NCI-H460 (cell line): ENCODE data around the gene RXRA. TPM values are rescaled to one million over a fixed set of nuclear protein-coding genes. Genes with fewer than 3 reads are reported as not detected.

ENCODE experiments used
- DNase-seq: peaks from one replicate; pipeline ENCODE4 v3.0.0-alpha.2; 2016; ENCODE audit warnings: low read depth; ENCODE audit errors: extremely low read depth
- total RNA-seq: library from RNA; depleted of rRNA; stranded (reverse); fragments of >200 nt; shearing (Covaris generic); gene quantifications from 2 replicates; pipeline ENCODE4 v1.2.3, GENCODE V29; 2014

Gene RXRA
- total RNA-seq, 1 experiment from 2014 or later, result 29.3 TPM

DNA sequence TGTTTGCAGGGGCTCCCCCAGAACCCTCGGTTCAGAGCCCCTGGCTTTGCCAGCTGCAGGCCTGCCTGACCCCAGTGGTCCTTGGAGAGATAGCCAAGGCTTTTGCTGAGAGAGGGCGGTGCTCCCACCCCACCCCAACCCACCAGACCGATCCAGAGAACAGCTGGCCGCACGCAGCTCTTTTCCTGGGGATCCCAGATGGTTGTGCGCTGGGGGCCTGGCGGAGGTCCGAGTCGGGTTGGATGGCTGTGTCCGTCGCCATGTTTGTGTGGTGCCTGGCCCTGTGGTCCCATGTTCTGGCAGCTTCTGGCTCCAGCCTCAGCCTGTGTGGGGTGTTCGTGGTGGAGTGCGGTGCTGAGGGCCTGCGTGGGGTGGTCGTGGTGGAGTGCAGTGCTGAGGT is 97.5 kb downstream of the RXRA start:
- no peak for DNase-seq

DNA sequence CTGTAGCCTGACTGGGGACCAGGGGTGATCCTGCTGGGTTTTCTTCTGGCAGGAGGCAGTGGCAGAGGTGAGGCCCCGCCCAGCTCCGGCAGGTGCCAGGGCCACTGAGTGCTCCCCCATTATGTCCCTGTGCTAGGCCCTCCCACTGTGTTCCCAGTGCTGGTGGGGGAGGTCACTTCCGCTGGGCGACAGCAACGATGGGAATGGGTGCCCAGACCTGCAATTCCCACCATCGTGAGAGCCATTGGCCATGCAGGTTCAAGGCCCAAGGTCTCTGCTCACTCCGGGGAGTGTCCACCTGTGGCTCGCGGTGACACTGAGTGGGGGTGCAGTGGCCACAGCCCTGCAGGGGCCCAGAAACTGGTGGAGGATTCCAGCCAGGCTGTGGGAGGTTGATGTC is 98.6 kb downstream of the RXRA start:
- no peak for DNase-seq

DNA sequence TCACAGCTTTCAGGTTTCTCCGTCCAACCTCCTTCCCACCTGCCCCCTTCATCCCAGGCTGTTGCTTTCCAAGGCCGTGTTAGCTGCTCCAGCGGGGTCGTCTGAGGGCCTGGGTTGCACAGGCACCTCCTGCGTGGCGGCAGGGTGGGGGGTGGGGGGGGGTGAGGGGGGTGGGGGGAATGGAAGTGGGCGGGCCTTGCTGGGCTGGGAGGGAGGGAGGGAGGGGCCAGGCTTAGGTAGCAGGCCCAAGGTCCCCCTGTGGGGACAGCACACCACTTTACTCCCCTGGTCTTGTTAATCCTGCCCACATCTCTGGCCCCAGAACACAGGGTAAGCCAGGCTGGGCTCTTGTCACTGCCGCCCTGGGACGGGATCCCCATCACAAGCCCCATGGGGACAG is 99.1 kb downstream of the RXRA start:
- DNase-seq, result no peak

DNA sequence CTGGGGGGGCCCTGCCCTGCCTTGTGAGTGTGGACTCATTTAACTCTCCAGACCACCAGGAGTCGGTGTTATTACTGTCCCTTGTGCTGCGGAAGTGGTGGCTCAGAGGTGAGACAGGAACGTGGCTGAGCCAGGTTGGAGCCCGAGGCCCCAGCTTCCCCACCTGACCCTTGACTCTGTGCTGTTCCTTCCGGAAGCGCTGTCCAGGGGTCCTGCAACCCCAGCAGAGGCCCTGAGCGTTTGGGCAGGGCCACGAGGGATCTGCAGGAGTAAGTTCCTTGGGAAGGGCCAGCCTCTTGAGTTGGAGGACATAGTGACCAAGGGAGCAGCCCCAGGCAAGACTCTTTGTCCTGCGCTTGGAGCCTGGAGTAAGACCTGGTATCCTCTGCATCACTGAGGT is 99.6 kb downstream of the RXRA start:
- DNase-seq, result no peak

DNA sequence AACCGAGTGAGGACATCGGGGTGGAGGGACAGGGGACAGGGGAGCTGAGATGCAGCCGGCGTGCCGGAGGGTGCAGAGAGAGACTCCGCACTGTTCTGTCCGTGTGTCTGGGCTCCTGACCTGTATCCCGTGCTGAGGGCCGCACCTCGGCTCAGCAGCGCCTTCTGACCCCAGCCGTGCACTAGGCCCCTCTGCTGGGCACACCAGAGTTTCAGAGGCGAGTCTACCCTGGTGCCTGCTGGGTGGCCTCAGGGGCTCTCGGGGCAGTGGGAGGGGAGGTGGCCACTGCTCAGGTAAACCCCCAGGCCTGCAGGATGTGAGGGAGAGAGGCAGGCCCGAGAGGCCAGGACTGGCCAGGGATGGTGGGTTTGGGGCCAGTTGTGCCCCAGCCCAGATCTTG is 100.2 kb downstream of the RXRA start:
- DNase-seq, result no peak

DNA sequence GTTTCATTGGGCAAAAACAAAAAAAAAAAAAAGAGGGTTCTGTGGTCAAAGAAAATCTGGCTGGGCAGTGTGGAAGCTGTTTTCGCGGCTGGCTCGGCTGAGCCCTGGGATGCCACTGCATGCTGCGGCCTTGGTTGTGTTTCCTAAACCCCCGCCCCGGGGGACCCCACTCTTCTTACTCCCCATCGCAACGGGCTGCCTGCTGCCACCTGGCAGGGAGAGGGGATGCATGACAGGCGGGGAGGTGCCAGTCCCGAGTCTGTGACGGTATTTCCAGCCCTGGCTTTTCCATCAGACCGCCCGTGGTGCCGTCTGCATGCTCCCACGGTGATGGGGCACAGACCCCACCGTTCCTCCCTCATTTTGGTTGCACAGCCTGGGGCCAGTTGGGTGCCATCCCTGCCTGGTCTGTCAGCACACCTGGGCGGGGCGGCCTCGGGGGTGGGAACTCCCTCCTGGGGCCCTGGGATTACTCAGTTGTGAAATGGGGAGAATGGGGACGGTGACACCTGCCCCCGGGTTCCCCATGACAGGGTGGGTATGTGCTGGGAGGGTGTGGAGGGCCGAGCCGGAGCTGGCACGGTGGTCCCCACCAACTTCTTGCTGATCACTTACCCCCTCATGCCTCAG is 101.0 kb downstream of the RXRA start:
- no peak for DNase-seq

DNA sequence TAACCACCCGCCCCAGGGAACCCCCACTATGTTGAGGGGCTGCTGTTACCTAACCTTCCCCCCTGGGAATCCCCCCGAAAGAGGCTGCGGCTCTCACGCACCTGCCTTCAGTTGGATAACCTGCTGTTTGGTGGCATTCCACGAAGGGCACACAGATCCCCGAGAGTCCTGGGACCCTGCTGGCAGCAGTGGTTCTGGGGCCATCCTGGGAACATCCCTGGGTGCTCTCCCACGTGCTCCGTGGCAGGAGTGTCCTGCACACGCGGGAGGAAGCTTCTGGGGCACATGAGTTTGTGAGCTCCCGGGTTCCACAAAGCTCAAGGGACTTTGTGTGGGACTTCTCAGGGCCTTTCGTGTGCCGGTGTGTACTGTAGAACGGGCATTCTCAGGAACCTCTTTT is 102.3 kb downstream of the RXRA start:
- DNase-seq, result no peak

DNA sequence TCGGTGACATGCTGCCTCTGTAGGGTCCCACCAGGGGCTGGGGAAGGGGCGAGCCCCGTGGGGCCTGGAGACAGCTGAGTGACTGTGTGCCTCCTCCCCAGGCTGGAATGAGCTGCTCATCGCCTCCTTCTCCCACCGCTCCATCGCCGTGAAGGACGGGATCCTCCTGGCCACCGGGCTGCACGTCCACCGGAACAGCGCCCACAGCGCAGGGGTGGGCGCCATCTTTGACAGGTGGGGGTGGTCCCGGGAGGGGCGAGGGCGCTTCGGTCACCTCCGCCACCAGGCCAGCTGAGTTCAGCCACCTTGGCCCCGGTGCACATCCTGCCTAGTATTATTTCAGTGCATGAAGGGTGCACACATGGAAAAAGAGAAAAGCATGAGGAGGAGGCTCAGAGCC is 102.8 kb downstream of the RXRA start:
- no peak for DNase-seq

DNA sequence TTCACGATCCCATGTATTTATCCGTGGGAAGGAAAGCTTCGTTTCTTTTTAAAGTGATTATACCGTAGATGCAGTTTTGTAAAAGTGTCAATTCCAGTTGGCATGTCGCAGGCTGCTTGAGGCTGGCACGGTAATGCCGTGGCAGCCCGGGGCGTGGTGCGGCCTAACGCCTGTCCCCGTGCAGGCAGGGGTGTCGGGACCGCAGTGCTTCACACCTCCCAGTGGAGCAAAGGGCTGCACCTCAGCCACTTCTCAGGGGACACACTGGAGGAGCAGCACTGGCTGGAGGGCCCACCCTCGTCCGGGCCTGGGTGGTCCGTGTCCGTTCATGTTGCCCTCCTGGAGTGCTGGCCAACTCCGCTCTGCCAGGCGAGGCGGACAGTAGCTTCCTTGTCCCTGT is 103.2 kb downstream of the RXRA start:
- no peak for DNase-seq

DNA sequence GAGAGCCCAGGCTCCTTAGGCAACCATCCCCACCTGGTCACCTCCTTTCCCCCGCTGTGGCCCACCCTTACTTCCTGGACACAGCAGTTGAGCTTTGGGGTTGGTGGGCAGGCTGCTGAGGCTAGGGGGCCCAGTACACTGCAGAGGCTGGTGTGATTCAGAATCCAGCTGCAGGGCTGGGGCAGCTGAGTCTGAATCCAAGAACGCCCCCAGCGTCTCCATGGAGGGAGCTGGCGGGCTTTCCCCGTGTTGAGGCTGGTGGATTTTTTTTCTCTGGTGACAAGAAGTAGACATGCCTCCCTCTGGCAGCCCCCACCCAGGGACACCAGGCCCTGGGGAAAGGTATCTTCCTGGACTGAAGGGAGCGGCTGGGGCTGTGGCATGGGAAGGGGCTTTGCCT is 104.8 kb downstream of the RXRA start:
- no peak for DNase-seq

DNA sequence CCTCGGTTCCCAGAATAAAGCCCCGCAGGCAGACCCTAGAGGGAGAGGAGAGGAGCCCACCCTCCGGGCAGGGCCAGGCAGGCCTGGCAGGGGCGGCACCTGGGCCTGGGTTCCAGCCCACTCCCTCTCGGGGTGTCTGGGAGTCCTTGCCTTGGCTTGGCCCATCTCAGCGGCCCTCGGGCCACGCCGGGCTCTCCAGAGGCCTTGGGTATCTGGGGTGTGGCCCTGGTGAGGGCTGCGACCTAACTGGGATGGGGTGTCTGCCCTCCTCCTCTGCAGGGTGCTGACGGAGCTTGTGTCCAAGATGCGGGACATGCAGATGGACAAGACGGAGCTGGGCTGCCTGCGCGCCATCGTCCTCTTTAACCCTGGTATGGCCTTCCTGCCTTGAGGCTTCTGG is 105.4 kb downstream of the RXRA start:
- no peak for DNase-seq

DNA sequence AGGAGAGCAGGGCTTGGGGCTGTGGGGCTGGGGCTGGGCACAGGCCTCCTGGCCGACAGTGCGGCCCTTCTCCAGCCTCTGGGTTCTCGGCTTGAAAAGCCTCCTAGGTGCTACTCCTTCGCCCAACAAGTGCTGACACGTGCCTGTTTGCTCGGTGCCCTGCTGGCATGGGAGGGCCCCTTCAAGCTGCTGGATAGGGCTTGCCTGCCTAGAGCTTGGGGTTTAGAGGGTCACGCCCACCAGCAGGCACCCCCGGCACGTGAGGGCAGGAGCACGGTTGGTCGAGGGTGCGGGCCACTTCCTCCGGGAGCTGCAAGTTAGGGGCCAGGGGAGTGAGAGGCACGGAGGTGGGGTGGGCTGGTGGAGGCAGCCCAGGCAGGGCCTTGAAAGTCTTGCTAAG is 106.2 kb downstream of the RXRA start:
- no peak for DNase-seq

DNA sequence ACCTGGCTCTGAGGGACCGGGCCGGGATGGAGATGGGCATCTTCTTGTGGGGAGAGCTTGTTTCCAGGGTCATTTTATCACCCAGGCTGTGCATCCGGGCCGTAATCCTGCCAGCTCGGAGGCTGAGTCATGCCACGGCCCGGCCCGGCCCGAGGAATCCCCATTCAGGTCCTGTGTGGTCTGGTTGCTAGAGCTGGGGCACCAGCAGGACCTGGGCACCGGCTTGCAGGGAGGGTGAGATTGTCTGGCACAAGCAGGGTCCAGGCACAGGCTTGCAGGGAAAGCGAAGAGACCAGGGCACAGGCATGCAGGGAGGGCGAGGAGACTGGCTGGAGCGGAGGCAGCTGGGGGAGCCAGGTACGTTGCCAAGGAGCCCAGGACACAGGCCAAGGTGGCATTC is 106.8 kb downstream of the RXRA start:
- DNase-seq, result no peak

DNA sequence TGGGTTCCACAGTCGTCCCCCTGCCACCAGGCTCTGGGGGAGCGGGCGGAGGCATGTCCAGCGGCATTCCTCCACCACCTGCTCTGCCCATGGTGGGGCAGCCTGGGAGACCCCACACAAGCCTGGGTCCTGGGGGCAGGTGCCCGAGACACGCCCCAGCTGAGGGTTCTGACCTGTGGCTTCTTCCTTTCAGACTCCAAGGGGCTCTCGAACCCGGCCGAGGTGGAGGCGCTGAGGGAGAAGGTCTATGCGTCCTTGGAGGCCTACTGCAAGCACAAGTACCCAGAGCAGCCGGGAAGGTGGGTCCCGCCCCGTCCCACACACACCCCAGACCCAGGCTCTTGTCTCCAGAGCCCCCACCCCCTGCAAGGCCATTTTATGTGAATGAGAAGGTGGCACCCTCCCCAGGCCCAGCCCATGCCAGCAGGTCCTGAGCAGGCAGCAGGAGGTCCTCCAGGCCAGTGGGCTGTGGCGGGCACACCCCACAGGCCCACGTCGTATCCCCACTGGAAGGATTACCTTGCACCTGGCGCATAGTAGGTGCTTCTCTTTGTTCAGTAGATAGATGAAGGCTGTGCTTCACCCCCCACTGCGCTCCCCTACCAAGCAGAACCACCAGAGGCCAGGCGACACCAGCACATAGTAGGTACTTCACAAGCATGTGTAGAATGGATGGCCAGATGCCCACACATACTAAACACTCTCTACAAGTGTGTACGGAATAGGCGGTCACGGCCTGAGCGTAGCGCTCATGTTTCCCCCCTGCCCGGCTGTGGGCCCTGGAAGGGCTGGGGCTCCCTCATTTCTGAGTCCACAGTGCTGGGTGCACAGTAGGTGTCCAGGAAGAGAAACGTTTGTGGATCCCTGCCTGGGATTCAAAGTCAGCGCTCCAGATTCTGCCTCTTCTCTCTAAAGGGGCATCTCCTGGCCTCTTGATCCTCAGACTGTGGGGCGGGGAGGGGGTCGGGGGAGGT is 107.9 kb downstream of the RXRA start:
- no peak for DNase-seq

DNA sequence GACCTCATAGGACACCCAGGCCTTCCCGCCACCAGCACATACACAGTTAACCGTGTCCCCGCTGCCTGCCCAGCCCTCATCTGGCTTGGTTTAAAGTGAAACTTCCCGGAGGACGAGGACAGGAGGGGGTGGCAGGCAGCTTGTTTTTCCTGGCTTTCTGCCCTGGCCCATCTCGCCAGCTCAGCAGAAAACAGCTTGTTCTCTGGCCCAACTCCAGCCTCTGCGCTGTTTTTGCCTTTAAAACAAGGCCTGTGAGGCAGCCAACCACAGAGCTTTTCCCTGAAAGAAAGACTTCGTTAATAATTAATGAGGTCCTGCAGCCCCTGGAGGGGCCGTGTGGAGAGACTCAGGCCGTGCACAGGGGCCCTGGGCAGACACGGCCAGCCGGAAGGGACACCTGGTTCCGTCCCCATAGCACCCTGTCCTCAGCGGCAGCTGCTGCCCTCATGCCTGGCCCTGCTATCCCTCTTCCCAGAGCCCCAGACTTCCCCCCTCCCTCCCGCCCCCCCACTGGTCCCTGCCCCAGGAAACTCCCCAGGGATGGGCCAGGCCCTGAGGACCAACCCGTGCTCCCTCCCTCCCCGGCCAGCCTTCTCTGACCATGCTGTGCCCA is 108.7 kb downstream of the RXRA start:
- no peak for DNase-seq

DNA sequence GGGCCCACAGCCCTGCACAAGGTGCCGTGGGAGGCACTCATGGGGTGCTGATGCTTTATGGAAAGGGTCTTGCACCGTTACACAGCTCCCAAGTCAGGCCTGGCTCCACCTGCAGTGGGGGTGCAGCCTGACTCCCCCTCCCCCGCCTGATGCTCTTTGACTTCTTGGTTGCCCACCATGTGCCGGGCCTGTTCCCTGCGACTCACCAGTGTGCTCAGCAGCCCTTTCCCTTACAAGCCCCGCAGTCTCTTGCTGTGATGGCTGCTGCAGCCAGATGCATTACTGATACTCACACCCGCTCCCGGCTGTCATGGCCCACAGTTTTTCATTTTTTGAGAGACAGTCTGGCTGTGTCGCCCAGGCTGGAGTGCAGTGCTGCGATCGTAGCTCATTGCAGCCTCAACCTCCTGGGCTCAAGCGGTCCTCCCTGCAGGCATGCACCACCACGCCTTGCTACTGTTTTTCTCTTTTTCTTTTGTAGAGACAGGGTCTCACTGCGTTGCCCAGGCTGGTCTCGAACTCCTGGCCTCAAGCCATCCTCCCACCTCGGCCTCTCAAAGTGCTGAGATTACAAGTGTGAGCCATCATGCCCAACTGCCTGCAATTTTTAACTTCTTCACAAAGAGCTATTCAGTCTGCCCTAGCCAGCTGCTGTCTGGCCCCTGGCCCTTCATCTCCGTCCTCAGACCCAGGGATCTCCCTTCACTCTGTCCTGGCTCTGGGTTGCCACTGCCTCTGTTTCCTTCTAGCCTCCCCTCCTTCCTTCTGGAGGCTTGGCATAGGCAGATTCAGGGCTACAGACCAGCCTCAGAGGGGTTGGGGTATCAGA is 109.5 kb downstream of the RXRA start:
- no peak for DNase-seq

DNA sequence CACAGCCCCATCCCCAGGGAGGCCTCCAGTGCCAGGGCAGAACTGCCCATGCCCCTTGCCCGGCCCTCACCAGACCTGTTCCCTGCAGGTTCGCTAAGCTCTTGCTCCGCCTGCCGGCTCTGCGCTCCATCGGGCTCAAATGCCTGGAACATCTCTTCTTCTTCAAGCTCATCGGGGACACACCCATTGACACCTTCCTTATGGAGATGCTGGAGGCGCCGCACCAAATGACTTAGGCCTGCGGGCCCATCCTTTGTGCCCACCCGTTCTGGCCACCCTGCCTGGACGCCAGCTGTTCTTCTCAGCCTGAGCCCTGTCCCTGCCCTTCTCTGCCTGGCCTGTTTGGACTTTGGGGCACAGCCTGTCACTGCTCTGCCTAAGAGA is 110.1 kb downstream of the RXRA start:
- DNase-seq, result no peak

DNA sequence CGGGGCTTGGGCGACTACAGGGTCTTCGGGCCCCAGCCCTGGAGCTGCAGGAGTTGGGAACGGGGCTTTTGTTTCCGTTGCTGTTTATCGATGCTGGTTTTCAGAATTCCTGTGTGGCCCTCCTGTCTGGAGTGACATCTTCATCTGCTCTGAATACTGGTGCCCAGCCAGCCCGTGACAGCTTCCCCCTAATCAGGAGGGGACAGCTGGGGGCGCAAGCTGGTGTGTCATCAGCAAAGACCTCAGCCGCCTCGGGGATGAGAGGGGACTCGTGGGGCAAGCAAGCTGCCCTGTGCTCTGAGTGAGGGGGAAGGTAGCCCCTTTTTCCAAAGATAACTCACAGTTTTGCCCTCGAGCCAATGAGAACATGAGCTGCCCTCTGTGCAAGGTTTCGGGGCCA is 110.7 kb downstream of the RXRA start:
- DNase-seq, result no peak

DNA sequence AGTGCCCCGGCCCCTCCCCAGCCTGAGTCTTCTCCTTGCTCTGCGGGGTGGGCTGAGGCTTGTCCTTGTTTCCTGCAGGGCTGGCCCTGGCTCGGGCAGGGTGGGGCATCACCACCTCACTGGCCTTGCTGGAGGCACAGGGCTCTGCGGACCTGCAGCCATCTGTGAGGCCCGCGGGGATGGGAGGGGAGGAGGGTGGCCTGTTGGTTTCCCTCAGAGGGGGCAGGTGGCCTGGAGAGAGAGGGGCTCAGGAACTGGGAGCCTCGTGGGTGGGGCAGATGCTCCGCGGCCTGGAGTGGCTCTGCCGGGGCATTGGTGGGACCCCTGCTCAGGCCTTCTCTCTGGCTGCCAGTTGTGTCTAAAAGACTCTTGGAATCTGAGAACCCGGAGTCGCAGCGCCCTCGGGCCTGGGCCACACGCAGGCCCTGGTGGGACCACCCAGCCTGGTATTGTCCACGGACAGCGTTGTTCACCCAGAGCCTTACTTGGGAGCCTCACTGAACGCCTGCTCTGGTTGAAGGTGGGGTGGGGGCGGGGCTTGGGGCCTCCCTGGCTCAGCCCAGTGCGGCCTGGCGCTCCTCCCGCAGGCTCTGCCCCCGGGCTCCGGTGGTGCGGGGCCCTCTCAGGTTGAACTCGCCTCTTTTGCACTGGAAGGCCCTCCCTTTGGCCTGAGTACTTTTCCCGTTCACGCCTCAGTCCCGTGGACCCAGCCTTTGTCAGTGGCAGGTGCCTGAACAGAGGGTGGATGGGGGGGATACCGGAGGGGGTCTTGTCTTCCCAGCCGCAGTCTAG is 111.3 kb downstream of the RXRA start:
- DNase-seq, result no peak

DNA sequence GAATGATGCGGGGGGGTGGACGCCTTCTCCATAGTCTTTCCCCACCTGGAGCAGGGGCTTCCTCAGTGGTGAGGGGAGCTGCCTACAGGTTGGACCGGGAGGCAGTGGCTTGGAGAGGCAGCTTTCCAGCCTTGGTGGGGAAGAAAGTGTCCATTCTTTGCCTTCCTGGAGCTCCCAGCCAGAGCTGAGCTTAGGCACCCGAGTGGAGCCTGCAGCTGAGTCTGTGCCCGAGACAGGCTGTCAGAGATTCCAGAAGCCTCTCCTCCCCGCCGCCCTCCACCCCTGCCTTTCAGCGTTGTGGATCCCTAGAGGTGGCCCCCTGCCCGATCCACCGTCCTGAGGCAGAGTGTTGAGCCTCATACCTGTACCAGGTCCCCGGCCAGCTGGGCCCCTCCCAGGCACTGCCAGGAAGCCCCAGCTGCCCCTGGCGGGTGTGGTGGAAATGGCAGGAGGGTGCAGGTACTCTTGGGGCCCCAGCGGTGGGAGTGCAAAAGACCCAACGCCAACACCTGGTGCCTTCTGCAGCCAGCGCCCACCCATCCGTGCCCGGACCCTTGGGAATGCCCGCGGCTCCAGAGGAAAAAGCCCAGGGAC is 112.0 kb downstream of the RXRA start:
- no peak for DNase-seq
